ENCODE measurements around the gene C16orf87.
"Not testable (repeated sequence)": the region's sequence is repeated elsewhere in the genome, so short reads cannot be mapped to it uniquely, and the experiment has no call there.

C16orf87 gene

GRCh38 chr16:46830902-46831647 lies at the start of gene C16orf87:
Gene C16orf87, minus strand, starts transcription at chr16:46831180. Its CDS starts 31 bp downstream, at chr16:46831149.
- DNase-seq (ENCODE audit: extremely low read depth in 1 of 2, low read depth in 1 of 2), result peak; percentile 83

- DNase-seq (ENCODE audit: extremely low read depth in 1 of 2, low read depth in 1 of 2), result no peak
These were observed 44.3 kb upstream of the C16orf87 start for GRCh38 chr16:46875243-46875642.

- DNase-seq (ENCODE audit: extremely low read depth in 1 of 2, low read depth in 1 of 2), result no peak
These were observed 42.2 kb upstream of the C16orf87 start for GRCh38 chr16:46873201-46873600.

- DNase-seq (ENCODE audit: extremely low read depth in 1 of 2, low read depth in 1 of 2), result no peak
These were observed 40.6 kb upstream of the C16orf87 start for GRCh38 chr16:46871597-46871996.

- not testable (repeated sequence) for DNase-seq (ENCODE audit: extremely low read depth in 1 of 2, low read depth in 1 of 2)
These were observed 37.9 kb upstream of the C16orf87 start for GRCh38 chr16:46868891-46869290.

- DNase-seq (ENCODE audit: extremely low read depth in 1 of 2, low read depth in 1 of 2), result not testable (repeated sequence)
These were observed 36.5 kb upstream of the C16orf87 start for GRCh38 chr16:46867486-46867885.

GRCh38 chr16:46866286-46866685 lies 35.3 kb upstream of the C16orf87 start:
- DNase-seq (ENCODE audit: extremely low read depth in 1 of 2, low read depth in 1 of 2), result no peak

GRCh38 chr16:46862555-46863447 lies 31.8 kb upstream of the C16orf87 start:
- no peak for DNase-seq (ENCODE audit: extremely low read depth in 1 of 2, low read depth in 1 of 2)

- peak in 1 of 2 donors; percentile 74 for DNase-seq (ENCODE audit: extremely low read depth in 1 of 2, low read depth in 1 of 2)
These were observed 28.8 kb upstream of the C16orf87 start for GRCh38 chr16:46859719-46860152.

- DNase-seq (ENCODE audit: extremely low read depth in 1 of 2, low read depth in 1 of 2), result no peak
These were observed 27.2 kb upstream of the C16orf87 start for GRCh38 chr16:46858151-46858550.

- no peak for DNase-seq (ENCODE audit: extremely low read depth in 1 of 2, low read depth in 1 of 2)
These were observed 26.5 kb upstream of the C16orf87 start for GRCh38 chr16:46857368-46857945.

- no peak for DNase-seq (ENCODE audit: extremely low read depth in 1 of 2, low read depth in 1 of 2)
These were observed 24.4 kb upstream of the C16orf87 start for GRCh38 chr16:46855389-46855788.

- no peak for DNase-seq (ENCODE audit: extremely low read depth in 1 of 2, low read depth in 1 of 2)
These were observed 23.9 kb upstream of the C16orf87 start for GRCh38 chr16:46854846-46855245.

- peak; percentile 29 to 30 for DNase-seq (ENCODE audit: extremely low read depth in 1 of 2, low read depth in 1 of 2)
These were observed 22.9 kb upstream of the C16orf87 start for GRCh38 chr16:46853713-46854443.

GRCh38 chr16:46852130-46852529 lies 21.1 kb upstream of the C16orf87 start:
- DNase-seq (ENCODE audit: extremely low read depth in 1 of 2, low read depth in 1 of 2), result no peak

GRCh38 chr16:46850619-46851555 lies 19.9 kb upstream of the C16orf87 start:
- no peak for DNase-seq (ENCODE audit: extremely low read depth in 1 of 2, low read depth in 1 of 2)

GRCh38 chr16:46848768-46849764 lies 18.1 kb upstream of the C16orf87 start:
- no peak for DNase-seq (ENCODE audit: extremely low read depth in 1 of 2, low read depth in 1 of 2)

GRCh38 chr16:46845952-46846351 lies 15.0 kb upstream of the C16orf87 start:
- no peak for DNase-seq (ENCODE audit: extremely low read depth in 1 of 2, low read depth in 1 of 2)

Data from stimulated activated CD8-positive, alpha-beta memory T cell treated with anti-CD3 and anti-CD28 coated beads, Interleukin-7, amount 100 ng/mL, for 48 hours (primary cell).